Islet precursor cell (in vitro differentiated cells): ENCODE results near the gene TAB2.

Experiments used
- DNase-seq: peaks from one replicate; pipeline ENCODE4 v3.0.0-alpha.2; 2018

The TAB2 gene, protein sequence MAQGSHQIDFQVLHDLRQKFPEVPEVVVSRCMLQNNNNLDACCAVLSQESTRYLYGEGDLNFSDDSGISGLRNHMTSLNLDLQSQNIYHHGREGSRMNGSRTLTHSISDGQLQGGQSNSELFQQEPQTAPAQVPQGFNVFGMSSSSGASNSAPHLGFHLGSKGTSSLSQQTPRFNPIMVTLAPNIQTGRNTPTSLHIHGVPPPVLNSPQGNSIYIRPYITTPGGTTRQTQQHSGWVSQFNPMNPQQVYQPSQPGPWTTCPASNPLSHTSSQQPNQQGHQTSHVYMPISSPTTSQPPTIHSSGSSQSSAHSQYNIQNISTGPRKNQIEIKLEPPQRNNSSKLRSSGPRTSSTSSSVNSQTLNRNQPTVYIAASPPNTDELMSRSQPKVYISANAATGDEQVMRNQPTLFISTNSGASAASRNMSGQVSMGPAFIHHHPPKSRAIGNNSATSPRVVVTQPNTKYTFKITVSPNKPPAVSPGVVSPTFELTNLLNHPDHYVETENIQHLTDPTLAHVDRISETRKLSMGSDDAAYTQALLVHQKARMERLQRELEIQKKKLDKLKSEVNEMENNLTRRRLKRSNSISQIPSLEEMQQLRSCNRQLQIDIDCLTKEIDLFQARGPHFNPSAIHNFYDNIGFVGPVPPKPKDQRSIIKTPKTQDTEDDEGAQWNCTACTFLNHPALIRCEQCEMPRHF

DNA sequence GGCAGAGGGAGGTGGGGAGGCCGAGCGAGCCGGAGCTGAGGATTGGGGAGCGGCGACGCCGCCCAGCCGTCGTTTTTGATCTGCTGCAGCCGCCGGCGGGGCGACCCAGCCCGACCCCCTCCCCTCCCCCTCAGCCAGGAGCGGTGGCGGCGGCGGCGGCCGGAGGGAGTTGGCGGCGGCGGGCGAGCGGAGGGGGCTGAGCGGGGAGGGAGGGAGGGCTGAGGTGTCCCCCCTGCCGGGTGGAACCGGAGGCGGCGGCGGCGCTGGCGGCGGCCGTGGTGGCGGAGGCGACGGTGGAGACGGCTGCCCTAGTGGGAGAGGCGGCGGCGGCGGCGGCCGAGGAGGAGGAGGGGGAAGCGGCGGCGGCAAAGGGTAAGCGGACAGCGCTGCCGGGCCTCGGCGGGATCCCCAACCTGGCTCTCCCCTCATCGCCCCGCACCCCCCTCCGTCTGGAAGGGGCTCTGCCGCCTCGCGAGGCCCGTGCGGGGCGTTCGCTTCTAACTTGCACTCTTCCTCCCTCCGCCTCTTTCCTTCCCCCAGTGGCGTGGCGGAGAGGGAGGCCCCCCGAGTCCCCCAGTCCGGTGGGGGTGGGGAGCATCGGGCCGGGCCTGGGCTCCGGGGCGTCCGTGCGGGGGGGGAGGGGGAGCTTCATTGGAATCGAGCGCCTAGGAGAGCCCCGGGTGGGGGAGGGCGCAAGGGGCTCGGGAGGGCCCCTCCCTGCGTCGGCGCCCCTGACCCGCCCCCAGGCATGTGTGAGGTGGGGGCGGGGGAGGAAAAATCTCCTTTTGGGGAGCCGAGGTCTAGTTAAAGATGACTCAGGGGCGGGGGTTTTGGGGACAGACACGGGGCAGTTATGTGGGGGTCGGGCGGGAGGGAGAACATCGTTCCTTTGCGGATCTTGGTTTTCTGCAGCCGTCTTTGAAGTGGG is at the start of gene TAB2:
TAB2 (plus strand) TSS at position 69 of the 928 bp plus-strand sequence. CDS start 52,286 bp downstream, outside the sequence.
- no peak for DNase-seq

DNA sequence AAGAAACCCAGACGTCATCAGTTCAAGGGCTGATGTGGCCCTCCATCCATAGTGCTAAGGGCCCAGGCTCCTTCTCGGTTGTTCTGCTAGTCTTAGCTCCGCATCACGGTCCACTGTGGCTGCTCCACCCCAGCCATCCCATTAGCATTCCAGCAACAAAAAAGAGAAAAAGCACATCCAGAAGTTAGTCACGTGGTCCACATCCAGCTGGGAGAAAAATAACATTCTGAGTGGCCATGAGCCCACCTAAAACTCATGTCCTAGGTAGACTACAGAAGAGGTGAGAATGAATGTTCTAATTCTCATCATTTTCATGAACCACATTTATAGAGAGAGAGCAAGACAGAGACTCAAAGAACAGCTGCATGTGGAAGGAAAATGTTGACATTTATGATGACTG is 49.4 kb upstream of the TAB2 start:
- DNase-seq: no peak

DNA sequence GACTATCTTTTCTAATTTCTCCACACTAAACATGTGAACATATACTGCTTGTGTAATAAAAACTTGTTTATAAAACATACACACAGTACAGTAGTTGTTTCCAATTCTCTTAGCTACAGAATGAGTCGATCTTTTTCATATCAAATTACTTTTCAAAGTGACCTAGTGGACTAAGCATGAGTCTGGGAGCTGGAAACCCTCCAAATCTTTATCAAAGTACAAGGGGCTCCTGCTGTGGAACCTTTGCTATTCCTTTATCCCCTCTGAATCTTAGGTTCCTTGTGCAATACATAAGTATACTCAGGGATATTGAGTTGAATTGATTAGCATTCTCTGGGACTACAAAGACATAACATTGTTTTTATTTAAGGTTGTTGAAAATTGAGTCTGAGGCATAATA is 48.7 kb upstream of the TAB2 start:
- DNase-seq: no peak

DNA sequence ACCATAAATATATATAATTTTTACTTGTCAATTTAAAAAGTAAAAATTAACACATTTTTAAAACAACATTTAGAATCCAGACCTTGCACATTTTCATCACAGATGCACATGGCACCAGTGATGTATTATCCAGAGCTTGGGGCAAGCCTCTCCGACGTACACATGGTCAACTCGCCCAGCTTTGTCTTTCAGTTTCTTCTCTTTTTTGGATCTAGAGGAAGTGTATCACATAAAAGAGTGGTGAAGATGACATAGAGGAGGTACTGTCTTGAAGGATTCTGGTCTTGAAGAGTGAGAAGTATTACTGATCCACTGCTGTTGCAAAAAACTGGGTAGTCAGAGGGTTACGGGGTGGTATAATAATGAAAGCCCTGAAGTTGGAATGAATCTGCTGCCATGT is 46.9 kb upstream of the TAB2 start:
- DNase-seq: no peak

DNA sequence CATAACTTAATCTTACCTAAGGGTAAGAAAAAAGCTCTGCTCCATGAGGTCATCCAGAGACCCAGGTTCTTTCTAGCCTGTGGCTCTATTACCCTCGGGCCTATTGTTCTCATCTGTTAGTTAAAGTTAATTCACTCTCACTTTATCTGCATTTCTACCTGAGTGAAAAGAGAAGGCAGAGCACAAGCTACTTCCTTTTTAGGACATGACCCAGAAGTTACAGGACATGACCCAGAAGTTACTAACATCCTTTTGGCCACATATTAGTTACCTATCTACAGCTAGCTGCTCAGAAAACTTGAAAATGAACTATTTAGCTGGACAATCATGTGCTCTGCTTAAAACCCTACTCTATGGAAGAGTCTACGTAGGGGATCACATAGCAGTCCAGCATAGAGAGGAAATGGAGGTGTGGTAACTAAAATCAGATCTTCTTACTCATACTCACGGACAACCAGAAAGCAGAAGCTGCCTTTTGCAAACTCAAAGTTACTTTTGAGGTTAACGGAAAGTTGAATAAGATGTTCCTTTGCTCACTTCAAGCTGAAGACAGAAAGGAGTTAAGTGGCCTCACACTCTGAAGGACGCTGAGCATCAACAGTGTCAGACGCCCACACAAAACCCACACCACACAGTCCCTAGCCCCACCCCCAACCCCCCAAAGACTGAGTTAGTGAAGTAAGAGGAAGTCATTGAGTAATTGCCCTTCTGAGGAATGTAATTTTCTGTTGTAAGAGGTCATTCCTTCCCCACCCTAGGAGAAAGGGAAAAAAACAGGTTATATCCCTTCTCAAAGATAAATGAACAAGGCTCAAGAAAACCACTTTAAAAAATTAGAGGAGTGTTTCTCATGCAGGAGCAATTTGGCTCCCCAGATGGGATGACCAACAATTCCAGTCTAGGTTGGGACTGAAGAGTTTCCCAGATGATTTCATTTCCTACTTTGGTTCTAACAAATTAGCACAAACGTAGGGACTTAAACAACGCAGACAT is 45.9 kb upstream of the TAB2 start:
- DNase-seq: no peak

DNA sequence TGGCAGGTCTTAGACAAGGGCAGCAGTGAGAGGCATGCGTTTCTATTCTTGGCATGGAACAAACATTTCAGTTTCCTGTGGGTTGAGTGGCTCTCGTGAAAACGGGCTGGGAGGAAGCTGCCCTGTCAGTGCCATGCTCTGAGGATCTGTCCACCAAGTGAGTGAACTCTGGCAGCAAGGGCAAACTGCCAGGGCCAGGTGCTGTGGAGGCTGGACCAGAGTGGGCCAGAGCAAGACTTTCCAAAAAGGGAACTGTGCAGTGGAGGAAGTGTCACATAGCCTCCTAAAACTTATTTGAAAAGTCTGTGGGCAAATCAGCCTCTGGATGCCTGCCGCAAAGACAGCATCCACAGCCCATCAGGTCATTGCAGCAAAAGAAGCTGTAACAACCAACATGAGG is 44.2 kb upstream of the TAB2 start:
- DNase-seq: no peak

DNA sequence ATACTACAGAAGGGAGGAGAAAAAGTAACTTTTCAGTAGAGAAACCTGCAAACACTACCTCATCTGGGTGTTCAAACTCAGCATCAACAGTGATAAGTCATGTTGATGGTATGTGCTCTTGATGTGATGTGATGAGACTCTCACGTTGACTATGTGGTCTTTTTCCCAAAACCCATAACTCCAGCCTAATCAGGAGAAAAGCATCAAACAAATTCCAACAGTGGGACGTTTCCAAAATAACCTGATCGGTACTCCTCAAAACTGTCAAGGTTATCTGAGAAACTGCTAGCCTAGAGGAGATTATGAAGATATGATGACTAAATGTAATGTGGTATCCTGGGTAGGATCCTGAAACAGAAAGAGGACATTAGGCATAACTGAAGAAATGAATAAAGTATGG is 41.9 kb upstream of the TAB2 start:
- no peak for DNase-seq

DNA sequence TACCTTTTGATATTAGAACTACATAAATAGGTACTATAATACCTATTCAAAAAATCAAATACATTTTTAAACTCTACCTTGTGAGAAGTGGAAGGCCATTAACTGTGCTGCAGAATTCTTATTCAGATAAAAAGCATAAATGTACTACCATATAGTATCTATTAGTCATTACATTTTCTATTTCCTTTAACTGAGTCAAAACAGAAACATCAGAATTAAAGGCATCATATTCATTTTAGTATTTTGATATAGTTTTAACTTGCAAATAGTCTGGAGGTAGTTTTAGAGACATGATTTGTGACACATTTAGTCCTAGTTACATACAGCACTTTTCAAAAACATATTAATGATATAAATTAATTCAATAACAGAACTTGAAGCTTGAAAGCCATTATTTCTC is 39.9 kb upstream of the TAB2 start:
- no peak for DNase-seq

DNA sequence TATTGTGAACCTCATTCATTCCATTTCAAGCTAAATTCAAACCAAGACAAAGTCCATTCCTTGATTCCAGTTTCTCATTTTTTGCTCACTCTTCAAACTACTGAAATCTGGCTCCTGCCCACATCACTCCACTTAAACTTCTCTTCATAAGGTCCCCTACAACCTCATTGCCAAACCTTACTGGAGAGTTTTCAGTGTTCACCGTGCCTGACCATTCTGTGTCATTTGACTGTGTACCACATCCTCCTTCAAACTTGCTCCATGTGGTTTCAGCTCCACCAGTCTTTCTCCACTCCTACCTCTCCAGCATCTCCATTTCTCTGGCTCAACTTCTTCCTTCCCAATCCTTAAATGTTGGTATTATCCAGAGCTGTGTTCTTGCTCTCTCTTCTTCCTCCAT is 38.5 kb upstream of the TAB2 start:
- no peak for DNase-seq

DNA sequence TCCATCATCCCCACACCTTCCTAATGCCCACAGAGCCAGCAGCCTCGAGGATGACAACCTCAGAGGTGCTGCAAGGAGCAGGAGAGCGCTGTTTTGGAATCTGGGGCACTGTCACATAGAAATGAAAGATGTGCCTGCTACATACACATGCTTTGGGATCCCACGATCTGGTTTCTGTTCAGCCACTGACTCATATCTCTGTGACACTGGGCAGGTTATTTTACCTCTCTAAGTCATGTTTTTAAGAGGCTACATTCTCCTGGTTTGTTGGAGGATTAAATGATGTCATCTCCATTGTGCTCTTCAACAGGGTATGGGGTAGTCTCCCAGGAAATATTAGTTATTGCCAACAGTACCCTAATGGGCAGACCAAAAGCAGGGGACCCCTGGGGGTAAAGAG is 32.6 kb upstream of the TAB2 start:
- DNase-seq: no peak

DNA sequence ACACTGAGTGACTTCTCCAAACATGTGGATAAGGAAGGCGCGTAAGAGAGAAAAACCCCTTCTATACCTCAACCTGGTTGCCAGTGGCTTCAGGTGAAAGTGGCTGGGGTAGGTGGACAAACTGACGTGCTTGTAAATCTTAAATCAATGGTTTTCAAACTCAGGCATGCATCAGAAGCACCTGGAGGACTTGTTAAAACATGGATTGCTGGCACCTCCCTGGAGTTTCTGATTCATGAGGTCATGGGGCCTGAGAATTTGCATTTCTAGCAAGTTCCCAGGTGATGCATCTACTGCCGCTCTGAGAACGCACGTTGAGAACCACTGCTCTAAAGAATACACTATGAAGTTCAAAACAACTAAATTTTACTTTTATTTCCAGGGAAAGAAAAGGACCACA is 31.9 kb upstream of the TAB2 start:
- DNase-seq: no peak

DNA sequence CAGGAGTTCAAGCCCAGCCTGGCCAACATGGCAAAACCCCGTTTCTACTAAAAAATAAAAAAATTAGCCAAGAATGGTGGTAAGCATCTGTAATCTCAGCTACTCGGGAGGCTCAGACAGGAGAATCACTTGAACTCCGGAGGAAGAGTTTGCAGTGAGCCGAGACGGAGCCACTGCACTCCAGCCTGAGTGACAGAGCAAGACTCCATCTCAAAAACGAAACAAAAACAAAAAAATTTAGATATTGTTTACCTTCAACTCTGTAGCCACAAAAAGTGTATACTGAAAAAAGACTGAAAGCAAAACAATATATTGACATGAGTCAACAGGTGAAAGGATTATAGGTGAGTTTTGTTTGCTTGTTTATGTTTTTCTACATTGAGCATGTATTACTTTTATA is 30.6 kb upstream of the TAB2 start:
- no peak for DNase-seq

DNA sequence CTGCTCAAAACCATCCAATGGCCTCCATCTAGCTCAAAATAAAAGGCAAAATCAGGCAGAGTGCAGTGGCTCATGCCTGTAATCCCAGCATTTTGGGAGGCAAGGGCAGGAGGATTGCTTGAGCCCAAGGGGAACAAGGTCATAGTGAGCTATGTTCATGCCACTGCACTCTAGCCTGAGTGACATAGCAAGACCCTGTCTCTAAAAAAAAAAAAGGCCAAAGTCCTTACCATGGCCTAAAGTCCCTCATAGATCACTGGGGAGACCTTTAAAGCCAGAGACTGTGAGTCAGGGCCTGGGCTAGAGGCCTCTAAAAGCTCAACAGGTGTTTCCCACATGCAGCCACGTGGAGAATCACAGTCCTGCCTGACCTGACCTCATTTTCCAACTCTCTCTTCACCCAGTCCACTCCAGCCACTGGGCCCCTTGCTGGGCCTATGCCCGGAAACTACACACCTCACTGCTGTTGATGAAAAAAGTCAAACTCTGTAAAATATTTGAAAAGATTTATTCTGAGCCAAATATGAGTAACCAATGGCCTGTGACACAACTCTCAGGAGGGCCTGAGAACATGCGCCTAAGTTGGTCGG is 28.2 kb upstream of the TAB2 start:
- DNase-seq: no peak

DNA sequence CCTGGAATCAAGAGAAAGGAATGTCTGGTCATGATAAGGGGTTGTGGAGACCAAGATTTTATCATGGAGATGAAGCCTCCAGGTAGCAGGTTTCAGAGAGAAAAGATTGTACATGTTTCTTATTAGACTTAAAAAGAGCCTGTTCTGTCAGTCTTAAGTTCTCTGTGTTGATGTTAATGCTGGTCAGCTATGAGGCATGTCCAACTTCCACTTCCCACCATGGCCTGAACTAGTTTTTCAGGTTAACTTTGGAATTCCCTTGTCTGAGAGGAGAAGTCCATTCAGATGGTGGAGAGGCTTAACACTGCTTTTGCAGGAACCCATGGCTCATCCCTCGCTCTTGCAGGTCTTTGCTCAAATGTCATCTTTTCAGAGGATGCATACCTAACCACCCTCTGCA is 27.5 kb upstream of the TAB2 start:
- DNase-seq: no peak

DNA sequence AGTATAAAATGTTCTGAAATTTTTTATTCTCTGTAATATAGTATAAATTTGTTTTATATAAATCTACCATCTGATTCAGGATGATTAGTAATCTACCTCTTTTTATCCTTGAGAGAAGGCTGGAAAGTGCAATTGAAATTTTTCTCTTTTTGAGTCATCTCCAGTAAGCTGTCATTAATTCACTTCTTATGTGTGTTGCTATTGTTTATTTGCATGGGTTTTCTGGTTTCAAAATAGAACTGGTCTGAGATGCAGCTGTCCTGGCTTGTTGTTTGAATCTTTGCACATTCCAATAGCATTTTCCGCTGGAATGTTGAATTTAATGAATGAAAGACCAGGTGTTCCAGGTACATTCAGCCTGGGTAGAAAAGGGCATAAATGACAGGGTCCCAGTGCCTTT is 24.3 kb upstream of the TAB2 start:
- no peak for DNase-seq

DNA sequence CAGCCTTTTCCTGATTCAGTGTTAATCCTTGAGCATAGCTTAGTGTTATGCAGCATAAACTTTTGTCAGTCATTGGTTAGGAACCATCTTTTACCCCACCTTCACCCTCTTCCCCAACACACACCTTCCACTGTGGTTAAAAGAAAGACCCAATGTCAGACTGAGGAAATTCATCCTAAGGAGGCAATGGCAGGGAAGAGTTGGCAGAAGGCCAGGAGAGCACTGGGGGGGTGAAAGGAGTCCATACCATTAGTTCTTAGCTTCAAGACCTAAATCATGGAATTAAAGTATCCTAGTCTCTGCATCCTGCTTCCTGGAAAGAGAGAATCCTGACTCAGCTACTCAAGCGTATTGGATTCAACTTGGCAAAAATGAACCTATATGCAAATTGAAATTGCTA is 16.9 kb upstream of the TAB2 start:
- no peak for DNase-seq

DNA sequence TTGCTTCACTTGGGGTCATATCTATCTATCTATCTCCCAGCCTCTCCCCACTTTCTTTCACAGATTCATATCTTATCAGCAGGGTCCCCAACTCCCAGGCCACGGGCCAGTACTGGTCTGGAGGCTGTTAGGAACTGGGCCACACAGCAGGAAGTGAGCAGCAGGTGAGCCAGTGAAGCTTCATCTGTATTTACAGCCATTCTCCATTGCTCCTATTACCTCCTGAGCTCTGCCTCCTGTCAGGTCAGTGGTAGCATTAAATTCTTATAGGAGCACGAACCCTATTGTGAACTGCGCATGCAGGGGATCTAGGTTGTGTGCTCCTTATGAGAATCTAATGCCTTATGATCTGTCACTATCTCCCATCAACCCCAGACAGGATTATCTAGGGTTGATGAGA is 14.8 kb upstream of the TAB2 start:
- no peak for DNase-seq

DNA sequence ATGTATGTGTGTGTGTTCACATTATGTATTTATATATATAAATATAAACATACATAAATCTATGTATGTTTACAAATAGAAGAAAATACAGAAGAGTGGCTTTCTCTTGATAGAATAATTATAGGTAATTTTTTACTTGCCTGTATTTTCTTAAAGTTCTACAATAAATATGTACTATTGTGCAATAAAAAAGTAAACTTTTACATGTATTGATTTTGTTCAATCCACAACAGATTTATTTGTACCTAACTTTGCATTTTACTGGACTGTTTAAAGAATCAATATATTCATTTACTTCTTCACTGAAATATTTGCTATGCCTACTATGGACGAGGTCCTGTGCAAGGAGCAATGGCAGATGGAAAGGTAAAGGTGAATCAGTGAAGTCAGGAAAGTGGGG is 14.0 kb upstream of the TAB2 start:
- no peak for DNase-seq

DNA sequence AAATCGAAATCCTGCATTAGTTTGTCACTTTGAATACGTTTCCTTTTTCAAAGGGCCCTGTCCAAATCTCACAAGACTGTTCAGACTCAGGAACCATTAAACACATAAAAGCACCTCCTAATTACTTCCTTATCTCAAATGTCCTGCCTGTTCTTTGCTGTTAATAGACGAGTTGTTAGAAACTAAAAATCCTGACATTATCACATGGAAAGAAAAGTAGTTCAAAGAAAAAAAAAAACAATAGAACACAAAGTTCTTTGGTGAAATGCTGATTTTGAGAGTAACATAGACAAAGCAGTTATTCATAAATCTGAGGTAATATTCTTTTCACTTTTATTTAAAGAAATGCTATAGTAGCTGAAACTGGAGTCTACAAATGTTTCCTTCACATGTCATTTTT is 12.1 kb upstream of the TAB2 start:
- no peak for DNase-seq

DNA sequence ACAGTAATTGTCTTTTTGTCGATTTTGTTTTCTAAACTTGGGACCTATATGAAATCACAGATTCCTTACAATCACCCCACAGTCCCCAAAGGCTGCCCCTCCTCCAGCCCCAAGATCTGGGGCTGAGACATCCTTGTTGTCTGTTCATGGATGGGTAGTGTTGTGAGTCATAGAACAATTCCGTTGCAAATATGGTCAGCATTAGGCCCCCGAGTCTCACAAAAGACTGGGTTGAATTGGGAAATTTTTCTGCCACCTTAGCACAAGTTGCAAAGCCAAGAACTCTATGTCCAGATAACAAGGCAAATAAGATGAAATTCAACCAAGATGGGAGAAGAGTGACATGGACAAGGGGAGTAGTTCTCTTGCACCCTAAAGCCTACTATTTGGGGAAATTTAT is 10.5 kb upstream of the TAB2 start:
- DNase-seq: no peak

DNA sequence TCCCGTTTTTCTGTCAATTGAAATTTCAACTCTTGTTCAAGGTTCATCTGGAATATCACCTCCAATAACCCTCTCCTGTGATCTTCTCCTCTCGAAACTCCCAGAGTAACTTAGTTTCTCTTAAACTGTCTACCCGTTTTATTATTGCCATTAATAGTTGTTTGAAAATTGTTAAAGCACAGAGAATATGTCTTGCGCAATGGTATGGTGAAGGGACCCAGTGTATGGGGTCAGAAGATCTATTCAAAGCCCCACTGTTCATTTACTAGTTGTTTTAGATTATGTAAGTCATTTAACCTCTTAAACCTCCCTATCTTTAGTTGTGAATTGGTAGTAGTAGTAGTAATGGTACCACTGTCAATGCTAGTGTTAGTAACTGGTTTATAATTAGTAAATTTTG is 6.2 kb upstream of the TAB2 start:
- no peak for DNase-seq

DNA sequence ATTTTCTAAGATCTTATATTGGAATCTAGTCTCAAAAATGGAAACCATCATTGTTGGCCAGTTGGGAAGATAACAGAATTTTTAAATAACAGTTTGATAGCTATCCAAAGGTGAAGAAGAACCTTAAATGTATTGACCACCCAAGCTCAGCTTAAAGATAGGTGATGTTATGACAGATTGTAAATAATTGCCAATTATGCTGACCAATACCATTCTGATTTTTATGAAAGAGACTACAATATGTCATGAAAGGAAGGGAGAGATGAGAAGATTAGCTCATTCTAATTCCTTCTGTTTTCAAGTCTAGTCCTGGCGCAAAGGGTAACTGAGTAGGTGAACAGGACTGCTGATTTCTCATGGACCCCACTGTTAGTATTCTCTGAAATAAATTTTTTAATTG is 5.7 kb upstream of the TAB2 start:
- no peak for DNase-seq
